NCI-H146 treated with DMSO at 0.1 percent for 48 hours (cell line): Measurements from ENCODE around the gene PROX1.

Experiments used
- DNase-seq: peaks from one replicate; lab custom pipeline; 2025; ENCODE audit not compliant: unreplicated experiment; lab: John Stamatoyannopoulos, UW

PROX1 gene

DNA sequence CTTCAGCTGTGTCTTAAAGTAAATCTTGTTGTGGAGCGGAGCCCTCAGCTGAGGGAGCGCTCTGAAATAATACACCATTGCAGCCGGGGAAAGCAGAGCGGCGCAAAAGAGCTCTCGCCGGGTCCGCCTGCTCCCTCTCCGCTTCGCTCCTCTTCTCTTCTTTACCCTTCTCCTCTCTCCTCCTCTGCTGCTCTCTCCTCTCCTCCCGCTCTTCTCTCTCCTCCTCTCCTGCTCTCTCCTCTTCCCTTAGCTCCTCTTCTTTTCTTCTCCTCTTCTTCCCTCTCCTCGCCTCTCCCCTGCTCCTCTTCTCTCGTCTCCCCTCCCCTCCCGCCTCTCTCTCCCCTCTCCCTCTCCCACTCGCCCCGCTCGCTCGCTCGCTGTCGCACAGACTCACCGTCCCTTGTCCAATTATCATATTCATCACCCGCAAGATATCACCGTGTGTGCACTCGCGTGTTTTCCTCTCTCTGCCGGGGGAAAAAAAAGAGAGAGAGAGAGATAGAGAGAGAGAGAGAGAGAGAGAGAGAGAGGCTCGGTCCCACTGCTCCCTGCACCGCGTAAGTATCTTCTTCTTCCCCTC lies at the start of gene PROX1:
PROX1 (plus strand) TSS at position 47 of the 580 bp plus-strand sequence. CDS start 8,563 bp downstream, outside the sequence.
- peak; percentile 79 for DNase-seq

DNA sequence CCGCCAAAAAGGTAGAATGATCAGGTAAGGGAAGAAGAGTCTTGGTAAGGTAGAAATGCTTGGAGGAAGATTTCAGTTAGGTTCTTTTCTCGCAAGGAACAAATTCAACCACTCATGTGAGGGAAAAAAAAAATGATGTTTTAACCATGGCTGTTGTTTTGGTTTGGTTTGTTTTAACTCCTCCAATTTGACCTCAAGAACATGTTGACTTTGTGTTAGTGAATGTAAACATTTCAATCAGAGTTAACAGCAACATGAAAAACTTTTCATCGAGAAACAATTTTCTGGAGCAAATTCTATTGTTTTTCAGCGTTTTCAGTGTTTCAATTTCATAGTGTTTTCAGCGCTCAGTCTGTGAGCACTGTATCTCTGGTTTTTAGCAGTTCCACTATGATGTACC lies 49.0 kb upstream of the PROX1 start:
- no peak for DNase-seq

DNA sequence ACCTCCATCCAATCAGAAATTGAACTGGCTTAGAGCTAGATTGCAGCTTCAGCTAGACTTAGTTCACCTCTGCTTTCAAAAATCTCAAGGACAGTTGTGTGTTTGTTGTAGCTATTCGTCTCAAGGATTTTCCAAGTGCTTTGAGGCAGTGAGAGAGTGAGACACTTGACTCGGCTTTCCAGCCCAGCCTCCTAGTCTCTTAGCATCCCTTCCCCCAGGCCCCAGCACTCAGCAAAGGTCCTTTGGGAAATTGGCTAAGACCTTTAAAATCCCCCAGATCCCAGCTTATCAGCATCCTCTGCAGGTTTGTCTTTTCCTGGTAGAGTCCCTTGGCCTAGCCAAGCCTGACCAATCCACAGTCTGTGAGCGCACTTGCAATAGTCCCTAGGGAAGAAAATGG lies 47.9 kb upstream of the PROX1 start:
- DNase-seq, result no peak

DNA sequence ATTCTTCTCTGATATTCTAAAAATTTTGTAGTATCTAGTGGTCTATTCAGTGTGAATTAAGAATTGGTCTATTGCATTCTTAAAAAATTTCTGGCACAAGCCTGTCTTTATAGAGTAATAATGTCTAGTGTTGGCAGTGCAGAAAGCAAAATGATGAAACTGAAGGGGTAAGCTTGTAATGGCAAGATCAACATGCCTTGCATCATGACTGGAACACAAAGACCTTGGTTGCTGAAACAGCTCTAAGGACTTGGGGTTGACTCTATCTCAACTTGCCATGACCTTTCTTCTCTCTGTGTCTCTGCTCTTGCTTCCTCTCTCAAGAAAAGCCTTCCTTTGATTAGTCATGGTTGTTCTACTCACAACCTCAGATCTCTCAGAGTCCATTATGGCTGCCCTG lies 46.8 kb upstream of the PROX1 start:
- no peak for DNase-seq

DNA sequence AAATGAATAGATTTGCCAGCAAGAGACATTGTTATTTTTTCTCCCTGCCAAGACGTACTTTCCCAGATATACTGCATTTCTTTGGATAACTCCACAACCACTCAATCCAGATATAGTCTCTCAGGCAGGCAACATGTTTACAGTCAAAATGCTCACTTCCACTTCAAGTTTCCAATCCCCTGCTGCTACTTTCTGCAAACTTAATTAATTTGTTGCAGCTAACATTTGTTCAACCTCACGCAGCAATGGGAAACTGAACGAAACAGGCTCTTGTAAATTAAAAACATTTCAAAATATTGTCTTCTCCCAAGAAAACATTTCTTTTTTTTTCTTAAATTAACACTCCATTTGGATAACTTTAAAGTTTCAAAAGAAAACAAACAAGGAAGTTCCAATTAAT lies 45.7 kb upstream of the PROX1 start:
- no peak for DNase-seq

DNA sequence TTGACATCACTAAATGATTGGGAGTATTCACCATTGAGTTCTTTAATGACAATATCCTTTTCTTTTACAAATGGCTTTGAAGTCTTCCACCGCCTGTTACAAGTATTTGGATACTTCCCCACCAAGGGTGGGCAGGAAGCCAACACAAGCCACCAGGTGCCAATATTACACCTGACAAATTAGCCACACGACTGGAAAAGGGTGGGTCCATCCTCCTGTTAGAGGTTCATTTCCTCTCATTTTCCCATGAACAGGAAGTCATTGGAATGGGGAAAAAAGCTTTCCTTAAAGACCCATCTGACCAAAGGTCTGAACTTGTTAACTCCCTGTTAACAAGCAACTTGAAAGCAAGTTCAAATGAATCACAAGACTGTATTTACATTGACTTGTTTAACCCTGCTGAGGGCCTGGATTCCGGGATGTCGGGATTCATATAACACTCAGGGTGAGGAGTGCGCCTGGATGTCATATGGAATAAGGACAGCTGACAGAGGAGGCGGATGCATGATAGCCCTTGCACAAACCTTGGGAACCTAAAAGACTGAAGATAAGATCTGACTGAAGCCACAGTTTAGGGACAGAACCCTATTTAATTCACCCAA lies 40.5 kb upstream of the PROX1 start:
- no peak for DNase-seq

- no peak for DNase-seq
Measured at GRCh38 chr1:213951876-213952275, 35.9 kb upstream of the PROX1 start.

- no peak for DNase-seq
Measured at GRCh38 chr1:213953806-213954205, 34.0 kb upstream of the PROX1 start.

DNA sequence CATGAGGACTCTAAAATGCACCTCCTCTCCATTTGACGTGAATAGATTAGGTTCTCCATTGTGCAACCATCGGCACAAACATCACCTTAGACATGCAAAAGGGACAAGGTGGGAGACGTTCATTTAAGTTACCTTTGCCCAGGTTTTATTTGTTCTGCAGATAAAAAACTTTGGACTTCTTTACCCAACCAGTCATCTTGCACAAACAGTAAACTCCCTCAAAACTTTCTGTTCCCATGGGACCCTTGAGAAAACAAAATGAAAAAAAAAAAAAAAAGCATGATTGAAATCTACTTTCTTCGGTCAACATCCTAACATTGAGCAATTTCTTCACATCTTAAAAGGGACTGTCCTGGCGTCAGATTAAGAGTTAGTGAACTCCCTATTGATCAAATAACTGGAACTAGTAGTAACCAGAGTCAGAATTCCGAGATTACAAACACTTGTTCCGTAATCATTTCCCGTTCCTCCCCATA lies 31.4 kb upstream of the PROX1 start:
- no peak for DNase-seq

- no peak for DNase-seq
Measured at GRCh38 chr1:213958346-213958745, 29.4 kb upstream of the PROX1 start.

- DNase-seq, result no peak
Measured at GRCh38 chr1:213960963-213961362, 26.8 kb upstream of the PROX1 start.

GRCh38 chr1:213962508-213962907 lies 25.3 kb upstream of the PROX1 start:
- no peak for DNase-seq

DNA sequence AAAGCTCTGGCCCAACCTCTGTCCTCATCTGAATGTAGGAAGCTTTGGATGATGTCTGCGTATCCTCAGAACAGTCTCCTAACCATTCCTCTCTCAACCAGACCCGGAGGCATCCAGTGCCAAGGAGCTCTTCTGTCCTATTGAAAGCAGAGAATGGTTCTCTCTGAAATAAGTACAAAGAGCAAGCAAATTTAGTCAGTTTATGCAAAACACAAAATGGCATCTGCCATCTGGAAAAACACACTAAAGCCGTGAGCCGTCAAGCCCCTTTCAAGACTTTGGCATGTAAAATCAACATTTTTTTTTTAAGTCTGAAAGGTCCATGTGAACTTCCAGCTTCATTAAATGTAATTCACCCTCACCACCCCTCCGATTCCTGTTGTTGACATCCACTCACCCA lies 21.7 kb upstream of the PROX1 start:
- DNase-seq, result no peak

GRCh38 chr1:213968146-213968825 lies 19.5 kb upstream of the PROX1 start:
- DNase-seq, result no peak

- no peak for DNase-seq
Measured at GRCh38 chr1:213969958-213970555, 17.7 kb upstream of the PROX1 start.

GRCh38 chr1:213972141-213972540 lies 15.6 kb upstream of the PROX1 start:
- DNase-seq, result no peak

DNA sequence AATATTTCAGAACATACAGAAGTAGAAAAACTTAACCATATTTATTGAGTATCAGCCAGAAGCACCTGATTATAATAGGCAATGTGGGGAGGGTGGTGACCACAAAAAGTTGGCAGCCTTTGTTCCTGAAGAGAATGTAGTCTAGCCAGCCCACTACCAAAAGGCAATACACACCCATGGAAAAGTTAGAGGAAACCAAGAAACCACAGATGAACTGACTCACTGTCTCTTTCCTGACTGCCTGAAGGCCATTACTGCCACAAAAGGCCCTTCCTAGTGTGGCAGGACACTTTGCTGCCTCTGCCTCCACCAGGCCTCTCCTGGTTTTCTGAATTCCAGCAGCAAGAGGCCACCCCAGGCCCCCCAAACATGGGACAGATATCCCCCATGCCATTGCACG lies 14.6 kb upstream of the PROX1 start:
- no peak for DNase-seq

DNA sequence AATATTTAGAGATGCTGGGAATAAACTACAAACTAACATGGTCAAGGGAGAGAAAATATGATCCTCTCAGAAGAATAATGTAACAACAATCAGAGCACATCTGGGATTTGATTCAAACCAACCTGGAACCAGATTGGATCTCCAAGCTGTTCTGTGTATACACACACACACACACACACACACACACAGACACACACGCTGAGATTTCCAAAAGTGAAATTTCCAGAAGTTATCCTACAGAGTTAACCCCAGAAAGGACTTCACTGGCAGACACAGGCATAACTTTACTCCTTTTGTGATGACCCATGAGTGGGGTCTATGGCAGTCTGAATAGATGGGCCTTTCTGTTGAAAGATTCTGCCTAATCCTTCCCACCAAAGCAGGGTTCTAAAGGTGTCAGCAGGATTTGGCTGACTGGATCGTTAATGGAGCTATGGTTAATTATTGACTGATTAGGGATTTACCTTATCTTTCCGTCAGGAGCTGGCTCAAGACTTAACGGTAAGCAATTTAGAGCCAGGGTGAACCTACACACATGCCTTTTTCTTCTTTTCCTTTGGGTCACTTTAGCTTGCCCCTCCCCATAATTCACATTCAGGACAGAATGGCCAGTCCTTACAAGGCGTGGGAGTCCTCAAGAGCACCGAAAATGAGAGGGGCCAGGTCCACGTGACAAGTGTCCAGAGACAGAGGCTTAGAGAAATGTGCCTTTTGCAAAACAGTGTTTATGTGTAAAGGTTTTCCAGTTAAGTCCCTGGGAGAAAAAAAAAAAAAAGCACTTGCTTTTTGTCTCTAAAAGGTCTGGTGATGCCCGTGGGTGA lies 10.9 kb upstream of the PROX1 start:
- DNase-seq, result no peak

DNA sequence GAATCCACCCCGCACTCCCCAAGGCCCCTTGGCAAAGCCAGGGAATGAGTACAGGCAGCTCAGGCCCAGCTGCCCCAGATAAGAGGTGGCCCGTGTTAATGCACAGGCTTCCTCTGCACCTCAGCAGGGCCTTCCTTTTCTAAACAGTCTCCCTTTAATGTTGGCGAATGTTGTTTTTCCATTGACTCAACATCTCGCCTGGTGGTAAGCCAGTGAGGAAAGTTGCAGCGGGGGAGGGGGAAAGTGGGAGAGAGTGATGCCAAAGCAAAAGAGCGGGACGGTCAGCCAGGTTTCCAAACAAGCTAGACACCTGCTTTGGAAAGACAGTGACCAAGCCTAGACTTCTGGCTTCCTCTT lies 10.3 kb upstream of the PROX1 start:
- DNase-seq, result no peak

GRCh38 chr1:213977909-213978308 lies 9.9 kb upstream of the PROX1 start:
- DNase-seq, result no peak
